Activated CD4-positive, alpha-beta T cell treated with anti-CD3 and anti-CD28 coated beads, Interleukin-2, amount 10 ng/mL, durations not matched to agents 24 days and 14 days (primary cell): ENCODE measurements around the gene ANK2. TPM values are rescaled to one million over a fixed set of nuclear protein-coding genes. Genes with fewer than 3 reads are reported as not detected.
"Not testable (repeated sequence)": the region's sequence is repeated elsewhere in the genome, so short reads cannot be mapped to it uniquely, and the experiment has no call there.

Experiments
- DNase-seq: peaks from one replicate; pipeline ENCODE4 v3.0.0; 2022
- H3K27ac Mint-ChIP-seq: one replicate; pipeline ENCODE4 v1.8.0; 2022; ENCODE audit warnings: mild to moderate bottlenecking, mixed read lengths
- H3K27me3 Mint-ChIP-seq: one replicate; pipeline ENCODE4 v1.8.0; 2022; ENCODE audit warnings: mixed read lengths
- H3K36me3 Mint-ChIP-seq: one replicate; pipeline ENCODE4 v1.8.0; 2022; ENCODE audit warnings: low read depth, mild to moderate bottlenecking, mixed read lengths
- H3K4me1 Mint-ChIP-seq: one replicate; pipeline ENCODE4 v1.8.0; 2021; ENCODE audit warnings: mixed read lengths
- H3K4me3 Mint-ChIP-seq: one replicate; pipeline ENCODE4 v1.8.0; 2022; ENCODE audit warnings: mild to moderate bottlenecking, moderate library complexity, mixed read lengths
- H3K9me3 Mint-ChIP-seq: one replicate; pipeline ENCODE4 v1.8.0; 2021; ENCODE audit warnings: mixed read lengths
- intact Hi-C: fragments of 100-400 bp; cut with micrococcal nuclease; formaldehyde crosslinking; loops from one replicate; pipeline ENCODE4 v1.15.1; 2023
- total RNA-seq: library from RNA; stranded (reverse); gene quantifications from 2 replicates; pipeline ENCODE4 v1.2.3, GENCODE V29; 2022

Gene ANK2
- total RNA-seq, 1 donor from 2014 or later = 2.5 TPM

DNA sequence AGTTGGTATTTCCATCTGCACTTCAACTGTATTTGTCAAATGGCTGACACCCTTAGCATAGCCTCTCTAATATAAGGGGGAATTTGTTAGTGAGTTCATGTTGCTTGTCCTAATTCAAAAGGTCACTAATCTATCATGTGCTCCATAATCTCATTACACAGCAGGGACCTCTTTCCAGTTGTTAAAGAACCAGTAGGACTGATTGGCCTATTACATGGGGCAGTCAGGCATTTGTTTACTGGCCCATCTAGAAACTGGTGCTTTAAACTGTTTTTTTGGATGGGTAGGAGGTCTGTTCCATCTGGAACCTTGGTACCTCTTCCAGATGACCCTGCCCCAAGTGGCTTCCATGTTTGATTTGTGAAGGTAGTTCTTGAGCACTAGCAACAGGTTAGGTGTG lies 11.4 kb downstream of the ANK2 start:
- no peak overlapping the region for H3K4me3 Mint-ChIP-seq
- no peak overlapping the region for H3K27ac Mint-ChIP-seq
- no peaks in the 10 kb centered on the region for H3K36me3 Mint-ChIP-seq
- no peaks in the 10 kb centered on the region for H3K4me1 Mint-ChIP-seq
- intact Hi-C loops = no loop called here
- peaks cover 2% of the 10 kb centered on the region for H3K27me3 Mint-ChIP-seq
- no peaks in the 10 kb centered on the region for H3K9me3 Mint-ChIP-seq
- DNase-seq = no peak

DNA sequence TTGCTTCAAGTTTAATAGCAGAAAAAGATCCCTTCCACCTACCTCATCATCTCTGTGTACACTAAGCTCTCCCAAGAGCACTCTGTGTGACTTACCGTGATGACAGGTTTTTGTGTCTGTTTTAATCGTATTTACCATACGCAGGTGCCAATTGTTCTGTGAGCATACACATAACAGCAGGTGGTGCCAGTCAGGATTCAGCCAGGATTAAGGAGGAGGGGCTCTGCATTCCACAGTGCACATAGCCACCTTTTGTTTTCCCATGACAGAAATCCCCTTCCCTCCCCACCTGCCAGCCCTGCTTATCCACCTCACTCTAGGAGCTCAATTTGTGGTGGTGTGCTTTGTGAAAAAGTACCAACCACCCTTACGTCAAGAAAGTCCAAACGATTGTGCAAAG lies 14.8 kb downstream of the ANK2 start:
- H3K27me3 Mint-ChIP-seq = peaks cover 2% of the 10 kb centered on the region
- no peak for DNase-seq
- no peaks in the 10 kb centered on the region for H3K9me3 Mint-ChIP-seq
- no peak overlapping the region for H3K27ac Mint-ChIP-seq
- H3K36me3 Mint-ChIP-seq = no peaks in the 10 kb centered on the region
- H3K4me3 Mint-ChIP-seq = no peak overlapping the region
- no peaks in the 10 kb centered on the region for H3K4me1 Mint-ChIP-seq
- intact Hi-C loops = no loop called here

DNA sequence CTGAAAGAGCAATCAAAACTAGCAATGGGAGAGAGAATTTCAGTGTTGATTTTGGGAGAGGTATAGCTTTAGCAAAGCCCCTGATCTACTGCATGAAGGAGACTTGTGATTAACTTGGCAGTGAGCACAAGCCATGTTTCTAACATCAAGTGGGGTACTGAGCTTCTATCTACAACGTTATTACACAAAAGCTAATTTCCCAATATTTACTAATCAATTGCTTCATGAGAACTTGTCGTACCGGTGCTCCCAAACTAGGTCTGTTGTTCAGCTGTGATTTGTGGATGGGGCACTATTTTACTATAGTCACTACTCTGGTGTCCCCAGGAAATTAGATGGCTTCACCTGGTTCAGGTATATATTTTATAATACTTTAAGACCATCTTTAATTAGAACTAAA lies 16.2 kb downstream of the ANK2 start:
- H3K4me1 Mint-ChIP-seq = no peaks in the 10 kb centered on the region
- no peak for DNase-seq
- H3K27me3 Mint-ChIP-seq = peaks cover 2% of the 10 kb centered on the region
- no peak overlapping the region for H3K4me3 Mint-ChIP-seq
- H3K36me3 Mint-ChIP-seq = no peaks in the 10 kb centered on the region
- H3K27ac Mint-ChIP-seq = no peak overlapping the region
- H3K9me3 Mint-ChIP-seq = no peaks in the 10 kb centered on the region
- intact Hi-C loops = no loop called here

DNA sequence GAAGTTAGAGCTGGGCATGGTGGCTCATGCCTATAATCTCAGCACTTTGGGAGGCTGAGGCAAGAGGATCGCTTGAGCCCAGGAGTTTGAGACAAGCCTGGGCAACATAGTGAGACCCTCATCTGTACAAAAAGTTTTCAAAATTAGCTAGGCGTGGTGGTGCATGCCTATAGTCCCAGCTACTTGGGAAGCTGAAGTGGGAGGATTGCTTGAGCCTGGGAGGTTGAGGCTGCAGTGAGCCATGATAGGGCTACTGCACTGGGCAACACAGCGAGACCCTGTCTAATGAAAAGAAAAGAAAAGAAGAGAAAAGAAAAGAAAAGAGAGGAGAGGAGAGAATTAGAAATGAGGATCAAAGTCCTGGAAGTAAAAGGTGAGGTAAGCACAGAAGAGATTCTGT lies 19.3 kb downstream of the ANK2 start:
- DNase-seq, H3K27ac Mint-ChIP-seq, H3K9me3 Mint-ChIP-seq, H3K4me1 Mint-ChIP-seq, H3K36me3 Mint-ChIP-seq, H3K27me3 Mint-ChIP-seq, intact Hi-C loops, H3K4me3 Mint-ChIP-seq: not testable (repeated sequence)

DNA sequence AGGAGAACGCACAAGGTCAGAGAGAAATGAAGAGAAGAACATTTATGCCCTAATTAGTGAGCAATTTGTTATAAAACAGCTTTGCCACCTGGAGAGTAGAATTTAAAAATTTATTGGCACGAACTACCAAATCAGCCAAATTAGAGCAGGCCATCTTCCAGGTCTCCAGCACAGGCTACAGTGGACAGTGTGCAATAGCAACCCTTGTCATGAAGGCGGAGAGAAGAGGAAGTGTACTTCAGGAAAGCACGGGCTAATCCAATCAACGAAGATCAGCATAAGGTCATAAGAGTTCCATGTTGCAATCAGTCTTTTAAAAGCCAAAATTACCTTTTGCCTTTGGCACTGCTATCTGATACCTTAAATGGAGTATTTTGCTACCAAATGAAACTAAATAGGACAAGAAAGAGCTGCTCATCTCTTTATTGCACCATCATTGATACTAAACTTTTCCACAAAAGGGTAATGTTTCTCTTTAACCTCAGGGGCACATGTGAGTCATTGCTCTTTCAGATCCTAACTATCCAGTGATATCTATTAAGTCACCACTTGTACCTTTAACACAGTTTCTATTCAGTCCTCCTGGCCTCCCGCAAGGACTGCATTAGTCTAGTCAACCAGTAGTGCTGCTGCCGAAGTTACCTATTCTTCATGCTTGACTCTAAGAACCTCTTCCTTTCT lies 19.9 kb downstream of the ANK2 start:
- no peaks in the 10 kb centered on the region for H3K4me1 Mint-ChIP-seq
- no peak for DNase-seq
- H3K27ac Mint-ChIP-seq = no peak overlapping the region
- intact Hi-C loops = no loop called here
- H3K27me3 Mint-ChIP-seq = peaks cover 2% of the 10 kb centered on the region
- H3K9me3 Mint-ChIP-seq = no peaks in the 10 kb centered on the region
- no peak overlapping the region for H3K4me3 Mint-ChIP-seq
- H3K36me3 Mint-ChIP-seq = no peaks in the 10 kb centered on the region

DNA sequence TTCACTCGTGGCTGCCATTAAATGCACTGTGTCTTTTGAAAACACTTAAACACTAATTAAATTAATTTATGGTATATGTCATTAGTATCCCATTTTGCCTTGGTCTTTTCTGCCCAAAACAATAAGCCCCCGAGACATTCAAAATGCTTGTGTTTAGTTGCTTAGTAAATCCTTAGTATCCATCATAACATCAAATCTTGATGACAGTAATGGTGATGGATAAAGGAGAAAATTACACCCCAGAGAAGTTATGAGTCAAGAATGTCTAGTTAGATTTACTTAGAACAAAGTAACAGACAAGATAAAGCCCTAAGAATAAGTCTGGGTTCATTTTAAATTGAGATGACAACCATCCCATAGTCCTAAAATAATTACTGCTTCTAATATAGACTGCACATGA lies 21.3 kb downstream of the ANK2 start:
- intact Hi-C loops = no loop called here
- Mint-ChIP-seq H3K9me3 (no peaks in the 10 kb centered on the region), H3K4me1 (no peaks in the 10 kb centered on the region), H3K27me3 (no peaks in the 10 kb centered on the region), H3K4me3 (no peak overlapping the region), H3K27ac (no peak overlapping the region), H3K36me3 (no peaks in the 10 kb centered on the region)
- no peak for DNase-seq

DNA sequence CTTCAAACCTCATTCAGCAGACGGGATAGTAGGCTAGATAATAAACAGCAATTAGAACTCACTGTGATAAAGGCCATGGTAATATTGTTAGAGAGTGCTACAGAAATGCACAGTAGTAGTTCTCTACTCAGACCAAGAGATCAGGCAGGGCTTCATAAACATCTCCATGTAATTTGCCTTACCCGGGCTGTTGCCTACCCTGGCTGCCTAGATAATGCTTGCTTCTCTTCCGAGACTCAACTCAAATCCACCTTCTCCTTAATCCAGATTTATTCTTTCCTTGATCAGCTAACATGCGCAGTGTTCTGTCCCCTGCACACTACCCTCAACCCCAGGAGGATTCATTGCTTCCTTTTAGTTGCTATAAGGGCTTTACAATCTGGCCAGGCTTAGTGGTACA lies 21.8 kb downstream of the ANK2 start:
- no peaks in the 10 kb centered on the region for H3K9me3 Mint-ChIP-seq
- no peaks in the 10 kb centered on the region for H3K4me1 Mint-ChIP-seq
- no peak overlapping the region for H3K4me3 Mint-ChIP-seq
- DNase-seq = no peak
- H3K27ac Mint-ChIP-seq = no peak overlapping the region
- intact Hi-C loops = no loop called here
- no peaks in the 10 kb centered on the region for H3K36me3 Mint-ChIP-seq
- H3K27me3 Mint-ChIP-seq = no peaks in the 10 kb centered on the region

DNA sequence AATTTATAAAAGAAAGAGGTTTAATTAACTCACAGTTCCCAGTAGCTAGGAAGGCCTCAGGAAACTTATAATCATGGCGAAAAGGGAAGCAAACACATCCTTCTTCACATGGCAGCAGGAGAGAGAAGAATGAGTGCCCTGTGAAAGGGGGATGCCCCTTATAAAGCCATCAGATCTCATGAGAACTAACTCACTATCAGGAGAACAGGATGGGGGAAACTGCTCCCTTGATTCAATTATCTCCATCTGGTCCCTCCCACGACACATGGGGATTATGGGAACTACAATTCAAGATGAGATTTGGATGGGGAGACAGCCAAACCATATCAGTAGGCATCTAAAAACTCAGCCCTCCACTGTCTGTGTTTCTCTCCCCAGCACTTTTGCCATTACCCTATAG lies 22.4 kb downstream of the ANK2 start:
- H3K27me3 Mint-ChIP-seq = no peaks in the 10 kb centered on the region
- DNase-seq = no peak
- no peak overlapping the region for H3K4me3 Mint-ChIP-seq
- no peak overlapping the region for H3K27ac Mint-ChIP-seq
- no peaks in the 10 kb centered on the region for H3K36me3 Mint-ChIP-seq
- no peaks in the 10 kb centered on the region for H3K4me1 Mint-ChIP-seq
- intact Hi-C loops = no loop called here
- no peaks in the 10 kb centered on the region for H3K9me3 Mint-ChIP-seq

DNA sequence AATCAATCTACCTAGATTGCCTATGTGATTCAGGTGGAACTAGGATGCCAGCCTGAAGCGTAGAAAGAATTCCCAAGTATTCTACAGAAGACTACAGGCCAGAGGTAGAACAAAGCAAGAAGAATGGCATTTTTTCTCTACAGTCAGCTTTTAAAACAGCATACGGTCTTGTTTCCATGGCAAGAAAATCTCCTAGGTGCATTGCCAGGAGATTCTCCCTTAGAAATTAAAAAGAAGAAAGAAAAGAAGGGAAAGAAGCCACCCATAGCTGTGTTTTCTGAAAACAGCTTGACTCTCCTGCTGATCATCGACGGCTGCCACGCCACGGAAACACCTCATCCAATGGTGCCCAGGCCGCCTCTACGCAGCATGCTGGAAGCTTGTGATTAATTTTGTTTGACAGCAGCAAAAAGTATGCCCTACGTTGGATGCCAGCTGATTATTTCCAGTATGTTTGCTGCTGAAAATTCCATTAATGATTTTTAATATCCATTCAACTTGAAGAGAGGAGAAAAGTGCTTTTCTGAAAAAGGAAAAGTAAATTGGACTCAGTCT lies 24.1 kb downstream of the ANK2 start:
- Mint-ChIP-seq H3K27ac (no peak overlapping the region), H3K4me3 (no peak overlapping the region), H3K27me3 (no peaks in the 10 kb centered on the region), H3K9me3 (no peaks in the 10 kb centered on the region), H3K36me3 (no peaks in the 10 kb centered on the region), H3K4me1 (no peaks in the 10 kb centered on the region)
- intact Hi-C loops = no loop called here
- DNase-seq = no peak

DNA sequence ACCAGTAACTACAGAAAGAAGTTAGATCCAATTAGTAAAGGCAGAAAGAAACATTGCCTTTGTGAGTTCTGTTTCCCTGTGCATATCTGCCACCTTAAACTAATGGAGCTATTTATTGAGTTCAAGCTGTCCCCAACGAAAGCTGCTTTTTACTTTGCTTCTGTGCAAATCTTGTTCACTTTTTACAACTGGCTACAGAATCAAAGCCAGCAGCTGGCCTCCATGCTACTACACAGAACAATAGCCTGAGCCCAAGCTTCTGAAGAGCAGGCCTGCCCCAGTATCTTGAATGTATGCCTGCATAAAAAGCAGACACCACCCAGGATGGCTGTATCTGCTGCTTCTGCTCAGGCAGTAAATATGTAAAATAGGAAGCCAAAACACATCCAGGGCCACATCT lies 28.1 kb downstream of the ANK2 start:
- Mint-ChIP-seq H3K4me1 (no peaks in the 10 kb centered on the region), H3K36me3 (no peaks in the 10 kb centered on the region)
- intact Hi-C loops = no loop called here

DNA sequence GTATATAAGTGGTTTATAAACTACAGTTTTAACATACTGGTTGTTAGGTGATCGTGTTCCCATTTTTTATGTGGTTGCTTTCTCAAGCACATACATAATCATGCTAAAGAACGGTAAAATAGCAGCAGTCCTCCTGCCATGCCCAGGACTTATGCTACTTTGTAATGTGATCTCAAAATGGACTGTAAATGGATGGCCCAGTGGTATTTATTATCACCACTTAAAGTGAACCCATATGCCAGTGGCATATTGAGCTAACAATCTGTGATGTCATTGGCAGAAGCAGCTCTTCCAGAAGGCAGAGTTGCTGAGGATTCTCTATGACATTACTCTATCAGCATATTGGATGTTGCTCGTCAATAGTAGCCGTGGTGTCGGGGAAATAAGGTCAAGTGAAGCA lies 28.6 kb downstream of the ANK2 start:
- Mint-ChIP-seq H3K9me3 (no peaks in the 10 kb centered on the region), H3K4me3 (no peak overlapping the region), H3K27ac (no peak overlapping the region), H3K4me1 (no peaks in the 10 kb centered on the region), H3K36me3 (no peaks in the 10 kb centered on the region), H3K27me3 (no peaks in the 10 kb centered on the region)
- intact Hi-C loops = no loop called here
- no peak for DNase-seq

More for the DNA sequence above, 28.1 kb downstream of the ANK2 start:
- H3K9me3 Mint-ChIP-seq = no peaks in the 10 kb centered on the region
- H3K27ac Mint-ChIP-seq = no peak overlapping the region
- DNase-seq = no peak
- H3K27me3 Mint-ChIP-seq = no peaks in the 10 kb centered on the region
- no peak overlapping the region for H3K4me3 Mint-ChIP-seq

DNA sequence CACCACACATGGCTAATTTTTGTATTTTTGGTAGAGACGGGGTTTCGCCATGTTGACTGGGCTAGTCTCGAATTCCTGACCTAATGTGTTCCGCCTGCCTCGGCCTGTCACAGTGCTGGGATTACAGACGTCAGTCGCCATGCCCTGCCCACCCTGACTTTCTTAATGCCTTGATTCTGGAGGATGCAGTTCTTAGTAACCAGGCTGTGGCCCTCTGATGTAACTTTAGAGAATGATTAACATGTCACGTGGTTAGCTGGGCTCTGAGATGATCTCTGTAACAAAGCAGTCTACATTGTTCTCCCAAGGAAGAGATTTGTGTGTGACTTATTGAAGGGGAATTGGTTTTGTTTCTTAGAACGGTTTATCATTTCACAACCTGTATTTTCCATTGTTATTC lies 30.6 kb downstream of the ANK2 start:
- H3K9me3 Mint-ChIP-seq = no peaks in the 10 kb centered on the region
- H3K27me3 Mint-ChIP-seq = no peaks in the 10 kb centered on the region
- H3K4me3 Mint-ChIP-seq = no peak overlapping the region
- no peak for DNase-seq
- intact Hi-C loops = no loop called here
- H3K27ac Mint-ChIP-seq = no peak overlapping the region
- H3K4me1 Mint-ChIP-seq = no peaks in the 10 kb centered on the region
- H3K36me3 Mint-ChIP-seq = no peaks in the 10 kb centered on the region

DNA sequence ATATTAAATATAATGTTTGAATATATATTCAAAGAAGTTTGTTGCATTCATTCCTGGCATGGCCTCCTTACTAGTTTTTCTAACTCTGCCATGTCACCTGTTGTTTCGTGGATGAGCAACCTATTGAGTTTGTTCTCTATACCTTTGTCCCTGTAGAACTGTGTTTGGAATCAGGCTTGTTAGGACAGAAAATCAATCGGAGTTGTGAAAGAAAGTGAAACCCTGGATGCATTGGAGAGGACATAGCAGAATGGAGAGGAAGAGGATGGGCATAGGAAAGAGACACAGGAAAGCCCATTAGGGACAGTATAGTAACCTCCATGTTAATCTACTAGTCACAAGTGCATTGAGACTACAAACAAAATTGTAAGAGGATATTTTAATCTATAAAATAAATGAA lies 31.2 kb downstream of the ANK2 start:
- Mint-ChIP-seq H3K4me3 (no peak overlapping the region), H3K36me3 (no peaks in the 10 kb centered on the region), H3K27me3 (no peaks in the 10 kb centered on the region), H3K4me1 (no peaks in the 10 kb centered on the region), H3K9me3 (no peaks in the 10 kb centered on the region), H3K27ac (no peak overlapping the region)
- no peak for DNase-seq
- intact Hi-C loops = no loop called here

DNA sequence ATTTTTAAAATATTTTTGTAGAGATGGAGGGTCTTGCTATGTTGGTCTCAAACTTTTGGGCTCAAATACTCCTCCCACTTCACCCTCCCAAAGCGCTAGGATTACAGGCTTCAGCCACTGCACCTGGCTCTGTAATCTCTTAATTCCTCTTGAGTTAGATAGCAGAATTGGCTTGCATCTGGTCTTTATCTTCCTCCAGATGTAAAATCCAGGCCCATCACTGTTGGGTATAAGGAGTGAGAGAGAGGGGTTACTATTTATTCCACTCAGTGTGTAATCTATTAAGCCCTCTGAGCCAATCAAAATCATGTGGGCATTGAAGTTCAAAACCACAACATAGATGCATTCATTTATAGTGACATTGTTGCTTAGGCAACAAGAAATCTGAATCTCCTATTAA lies 33.9 kb downstream of the ANK2 start:
- intact Hi-C loops = no loop called here
- H3K4me3 Mint-ChIP-seq = no peak overlapping the region
- no peaks in the 10 kb centered on the region for H3K36me3 Mint-ChIP-seq
- H3K4me1 Mint-ChIP-seq = no peaks in the 10 kb centered on the region
- H3K27me3 Mint-ChIP-seq = no peaks in the 10 kb centered on the region
- DNase-seq = no peak
- H3K9me3 Mint-ChIP-seq = no peaks in the 10 kb centered on the region
- H3K27ac Mint-ChIP-seq = no peak overlapping the region

DNA sequence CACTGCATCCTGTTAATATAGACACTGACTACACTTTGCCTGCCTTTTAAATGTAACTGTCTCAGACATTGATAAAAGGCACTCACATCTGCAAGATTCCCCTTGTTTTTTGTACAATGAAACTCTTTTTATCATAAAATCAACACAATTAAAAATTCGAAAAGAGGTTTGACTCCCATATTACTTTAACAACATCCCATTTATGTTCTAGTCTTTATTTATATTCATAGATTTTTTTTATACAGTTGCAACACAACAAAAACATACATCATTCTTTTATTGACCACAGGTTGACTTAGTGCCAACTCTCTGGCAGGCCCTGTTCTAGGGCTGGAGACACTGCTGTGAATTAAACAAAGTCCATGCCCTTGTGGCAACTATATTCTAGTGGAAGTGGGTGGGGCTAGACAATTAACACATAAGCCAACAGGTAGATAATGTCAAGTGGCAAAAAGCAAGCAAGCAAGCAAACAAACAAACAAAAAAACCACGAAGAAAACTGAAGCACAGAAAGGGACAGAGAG lies 36.8 kb downstream of the ANK2 start:
- H3K4me1 Mint-ChIP-seq = no peaks in the 10 kb centered on the region
- H3K4me3 Mint-ChIP-seq = no peak overlapping the region
- H3K27ac Mint-ChIP-seq = no peak overlapping the region
- intact Hi-C loops = no loop called here
- H3K9me3 Mint-ChIP-seq = no peaks in the 10 kb centered on the region
- H3K27me3 Mint-ChIP-seq = no peaks in the 10 kb centered on the region
- no peak for DNase-seq
- no peaks in the 10 kb centered on the region for H3K36me3 Mint-ChIP-seq
